Prostate gland (tissue), 2 donors: Measurements from ENCODE around the gene IVD. TPM values are rescaled to one million over a fixed set of nuclear protein-coding genes. Genes with fewer than 3 reads are reported as not detected.

Experiments used
- DNase-seq: peaks from one replicate; pipeline ENCODE4 v3.0.0-alpha.2; 2019; ENCODE audit warnings: low spot score
- H3K27ac ChIP-seq, 2 donors: fragments of 200-600 bp; sonication (generic); 2 replicates each; pipeline ENCODE4 v1.5.1; 2017 to 2019
- H3K27me3 ChIP-seq: fragments of 200-600 bp; sonication (generic); replicated peaks from 2 replicates; pipeline ENCODE4 v1.5.1; 2019; ENCODE audit not compliant: insufficient read depth
- H3K36me3 ChIP-seq, 2 donors: fragments of 200-600 bp; sonication (generic); 1 replicate in 1 of 2; 2 replicates in 1 of 2; pipeline versions ENCODE4 v1.5.1 to v1.8.1; 2017 to 2019
- H3K4me1 ChIP-seq: fragments of 200-600 bp; sonication (generic); replicated peaks from 2 replicates; pipeline ENCODE4 v1.5.1; 2019
- H3K4me3 ChIP-seq, 2 donors: fragments of 200-600 bp; sonication (generic); 2 replicates each; pipeline ENCODE4 v1.5.1; 2017 to 2019
- H3K9me3 ChIP-seq: fragments of 200-600 bp; sonication (generic); 2 replicates; pipeline ENCODE4 v1.5.1; 2017
- POLR2A ChIP-seq: fragments of 450-650 bp; IDR thresholded peaks from one replicate; pipeline ENCODE4 v1.6.1; 2016; ENCODE audit warnings: antibody characterized with exemption, mild to moderate bottlenecking
- POLR2AphosphoS5 ChIP-seq: sonication (generic); formaldehyde crosslinking; IDR thresholded peaks from one replicate; pipeline ENCODE4 v1.6.1; 2017; ENCODE audit warnings: antibody characterized with exemption
- WGBS: methylation state at CpG from one replicate; pipeline ENCODE4 v1.1.5; 2018; 5-methylcytosine and 5-hydroxymethylcytosine counted together
- intact Hi-C: fragments of 100-400 bp; cut with DNase I; formaldehyde crosslinking; loops from one replicate; pipeline ENCODE4 v1.14.2; 2022
- total RNA-seq, 2 donors: library from RNA; depleted of rRNA; stranded (reverse); fragments of >200 nt; gene quantifications; one replicate each; pipeline ENCODE4 v1.1.0, GENCODE V29; 2016
- TF ChIP-seq, protein P1 (sequence below), 4 experiments: fragments of 200-600 bp in 2 of 4; fragments of 450-650 bp in 2 of 4; sonication (generic) in 2 of 4; IDR thresholded peaks; 1 replicate in 3 of 4; 2 replicates in 1 of 4; pipeline ENCODE4 v1.5.1; 2016 to 2019; ENCODE audit warnings: antibody characterized with exemption in 4 of 4, mild to moderate bottlenecking in 2 of 4, moderate library complexity in 2 of 4

IVD gene
- total RNA-seq, 2 donors from 2014 or later: 112 to 115 TPM

- Histone ChIP-seq H3K4me1 (no peaks in the 10 kb centered on the region), H3K36me3 (peaks cover 6 to 41% of the 10 kb centered on the region in 2 donors), H3K4me3 (no peak overlapping the region), H3K9me3 (no peaks in the 10 kb centered on the region), H3K27me3 (no peaks in the 10 kb centered on the region), H3K27ac (no peak overlapping the region)
- TF ChIP-seq POLR2A (no peak), POLR2AphosphoS5 (no peak)
- TF ChIP-seq, protein P1, sequence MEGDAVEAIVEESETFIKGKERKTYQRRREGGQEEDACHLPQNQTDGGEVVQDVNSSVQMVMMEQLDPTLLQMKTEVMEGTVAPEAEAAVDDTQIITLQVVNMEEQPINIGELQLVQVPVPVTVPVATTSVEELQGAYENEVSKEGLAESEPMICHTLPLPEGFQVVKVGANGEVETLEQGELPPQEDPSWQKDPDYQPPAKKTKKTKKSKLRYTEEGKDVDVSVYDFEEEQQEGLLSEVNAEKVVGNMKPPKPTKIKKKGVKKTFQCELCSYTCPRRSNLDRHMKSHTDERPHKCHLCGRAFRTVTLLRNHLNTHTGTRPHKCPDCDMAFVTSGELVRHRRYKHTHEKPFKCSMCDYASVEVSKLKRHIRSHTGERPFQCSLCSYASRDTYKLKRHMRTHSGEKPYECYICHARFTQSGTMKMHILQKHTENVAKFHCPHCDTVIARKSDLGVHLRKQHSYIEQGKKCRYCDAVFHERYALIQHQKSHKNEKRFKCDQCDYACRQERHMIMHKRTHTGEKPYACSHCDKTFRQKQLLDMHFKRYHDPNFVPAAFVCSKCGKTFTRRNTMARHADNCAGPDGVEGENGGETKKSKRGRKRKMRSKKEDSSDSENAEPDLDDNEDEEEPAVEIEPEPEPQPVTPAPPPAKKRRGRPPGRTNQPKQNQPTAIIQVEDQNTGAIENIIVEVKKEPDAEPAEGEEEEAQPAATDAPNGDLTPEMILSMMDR (IDR thresholded peaks at IDR 0.05): no peak
- intact Hi-C loops: no loop called here
- 92% methylated on average over 9 of the region's 9 CpGs for WGBS
- no peak for DNase-seq
Observed at GRCh38 chr15:40413036-40413435, 7.4 kb downstream of the IVD start.

GRCh38 chr15:40414816-40415215 is 9.2 kb downstream of the IVD start:
- H3K27ac ChIP-seq: no peak overlapping the region
- no peak overlapping the region for H3K4me3 ChIP-seq
- intact Hi-C loops: no loop called here
- no peaks in the 10 kb centered on the region for H3K27me3 ChIP-seq
- peaks cover 6 to 46% of the 10 kb centered on the region in 2 donors for H3K36me3 ChIP-seq
- TF ChIP-seq POLR2AphosphoS5 (no peak), POLR2A (no peak)
- TF ChIP-seq, protein P1 (IDR thresholded peaks at IDR 0.05): no peak
- no peaks in the 10 kb centered on the region for H3K9me3 ChIP-seq
- 88% methylated on average over 7 of the region's 7 CpGs for WGBS
- H3K4me1 ChIP-seq: no peaks in the 10 kb centered on the region
- no peak for DNase-seq

DNA sequence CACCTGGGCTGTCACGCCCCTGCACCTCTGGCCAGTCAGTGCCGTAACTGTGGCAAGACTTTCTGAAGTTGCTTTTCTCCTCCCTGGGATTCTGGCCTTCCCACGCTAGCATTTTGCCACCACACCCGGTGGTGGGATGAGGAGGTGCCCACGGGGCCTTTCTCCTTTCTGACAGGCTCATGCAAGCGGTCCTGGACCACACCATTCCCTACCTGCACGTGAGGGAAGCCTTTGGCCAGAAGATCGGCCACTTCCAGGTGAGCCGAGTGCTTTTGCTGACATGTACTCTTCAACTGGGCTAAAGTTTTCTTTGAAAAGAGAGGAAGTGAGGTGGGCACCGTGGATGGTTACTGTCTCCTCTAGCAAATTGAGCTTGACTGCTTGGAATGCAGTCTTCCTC is 9.6 kb downstream of the IVD start:
- H3K4me3 ChIP-seq: no peak overlapping the region
- peaks cover under 1% of the 10 kb centered on the region for H3K4me1 ChIP-seq
- H3K27me3 ChIP-seq: no peaks in the 10 kb centered on the region
- peaks cover 6 to 46% of the 10 kb centered on the region in 2 donors for H3K36me3 ChIP-seq
- no peaks in the 10 kb centered on the region for H3K9me3 ChIP-seq
- TF ChIP-seq, protein P1 (IDR thresholded peaks at IDR 0.05): no peak
- no peak for TF ChIP-seq POLR2AphosphoS5
- no peak for DNase-seq
- intact Hi-C loops: no loop called here
- H3K27ac ChIP-seq: no peak overlapping the region
- WGBS: 87% methylated on average over 10 of the region's 10 CpGs

- Histone ChIP-seq H3K4me1 (peaks cover 8% of the 10 kb centered on the region), H3K9me3 (no peaks in the 10 kb centered on the region), H3K4me3 (no peak overlapping the region), H3K27ac (no peak overlapping the region), H3K36me3 (peaks cover 6 to 38% of the 10 kb centered on the region in 2 donors), H3K27me3 (no peaks in the 10 kb centered on the region)
- TF ChIP-seq, protein P1 (IDR thresholded peaks at IDR 0.05): no peak
- TF ChIP-seq POLR2AphosphoS5 (no peak), POLR2A (no peak)
- intact Hi-C loops: no loop called here
- no peak for DNase-seq
- WGBS: 92% methylated on average over 14 of the region's 14 CpGs
Observed at GRCh38 chr15:40416056-40416455, 10.5 kb downstream of the IVD start.

DNA sequence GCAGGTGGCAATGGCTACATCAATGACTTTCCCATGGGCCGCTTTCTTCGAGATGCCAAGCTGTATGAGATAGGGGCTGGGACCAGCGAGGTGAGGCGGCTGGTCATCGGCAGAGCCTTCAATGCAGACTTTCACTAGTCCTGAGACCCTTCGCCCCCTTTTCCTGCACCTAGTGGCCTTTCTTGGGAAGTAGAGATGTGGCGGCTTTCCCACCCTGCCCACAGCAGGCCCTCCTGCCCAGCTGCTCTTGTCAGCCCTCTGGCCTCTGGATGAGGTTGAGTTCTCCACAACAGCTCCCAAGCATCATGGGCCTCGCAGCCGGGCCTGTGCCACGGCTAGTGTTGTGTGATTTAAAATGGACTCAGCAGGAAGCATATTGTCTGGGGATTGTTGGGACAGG is 12.5 kb downstream of the IVD start:
- no peak for DNase-seq
- peaks cover 6 to 28% of the 10 kb centered on the region in 2 donors for H3K36me3 ChIP-seq
- 88% methylated on average over 8 of the region's 10 CpGs for WGBS
- H3K27ac ChIP-seq: no peak overlapping the region
- intact Hi-C loops: no loop called here
- TF ChIP-seq POLR2A (no peak), POLR2AphosphoS5 (no peak)
- TF ChIP-seq, protein P1 (IDR thresholded peaks at IDR 0.05): no peak
- no peak overlapping the region for H3K4me3 ChIP-seq
- no peaks in the 10 kb centered on the region for H3K27me3 ChIP-seq
- no peaks in the 10 kb centered on the region for H3K9me3 ChIP-seq
- H3K4me1 ChIP-seq: peaks cover 15% of the 10 kb centered on the region
